Neutrophil (primary cell): ENCODE data around the gene PKHD1.

Experiments
- H3K27ac ChIP-seq: fragments of 200-600 bp; sonication (generic); 2 replicates; pipeline ENCODE4 v1.5.1; 2016; ENCODE audit warnings: mild to moderate bottlenecking, moderate library complexity
- H3K27me3 ChIP-seq: fragments of 200-600 bp; sonication (generic); 2 replicates; pipeline ENCODE4 v1.6.0; 2016; ENCODE audit warnings: mild to moderate bottlenecking
- H3K36me3 ChIP-seq: fragments of 200-600 bp; sonication (generic); 2 replicates; pipeline ENCODE4 v1.5.1; 2017
- H3K4me1 ChIP-seq, 2 experiments: fragments of 200-600 bp in 1 of 2; sonication (generic) in 1 of 2; 1 replicate in 1 of 2; 2 replicates in 1 of 2; pipeline versions ENCODE4 v1.5.1 to v1.6.1; 2013 to 2016; ENCODE audit warnings: low read depth in 1 of 2, low read length in 1 of 2, mild to moderate bottlenecking in 1 of 2, moderate library complexity in 1 of 2; ENCODE audit not compliant: control insufficient read depth in 1 of 2, insufficient read depth in 1 of 2
- H3K4me3 ChIP-seq, 2 experiments: fragments of 200-600 bp in 1 of 2; sonication (generic) in 1 of 2; 1 replicate in 1 of 2; 2 replicates in 1 of 2; pipeline ENCODE4 v1.5.1; 2013 to 2016; ENCODE audit warnings: low read depth in 1 of 2, low read length in 1 of 2, mild to moderate bottlenecking in 1 of 2, moderate library complexity in 1 of 2
- H3K9me3 ChIP-seq: fragments of 200-600 bp; sonication (generic); 2 replicates; pipeline ENCODE4 v1.5.1; 2016
- CTCF ChIP-seq: fragments of 200-600 bp; sonication (generic); IDR thresholded peaks from 2 replicates; pipeline ENCODE4 v1.5.1; 2016; ENCODE audit warnings: antibody characterized with exemption

Gene PKHD1

GRCh38 chr6:51594981-51595380 is 492.4 kb downstream of the PKHD1 start:
- H3K36me3 ChIP-seq, result no peaks in the 10 kb centered on the region
- no peak overlapping the region for H3K4me3 ChIP-seq
- no peak overlapping the region for H3K27ac ChIP-seq
- H3K9me3 ChIP-seq, result no peaks in the 10 kb centered on the region
- no peaks in the 10 kb centered on the region for H3K27me3 ChIP-seq
- no peak for TF ChIP-seq CTCF
- H3K4me1 ChIP-seq, result no peaks in the 10 kb centered on the region

DNA sequence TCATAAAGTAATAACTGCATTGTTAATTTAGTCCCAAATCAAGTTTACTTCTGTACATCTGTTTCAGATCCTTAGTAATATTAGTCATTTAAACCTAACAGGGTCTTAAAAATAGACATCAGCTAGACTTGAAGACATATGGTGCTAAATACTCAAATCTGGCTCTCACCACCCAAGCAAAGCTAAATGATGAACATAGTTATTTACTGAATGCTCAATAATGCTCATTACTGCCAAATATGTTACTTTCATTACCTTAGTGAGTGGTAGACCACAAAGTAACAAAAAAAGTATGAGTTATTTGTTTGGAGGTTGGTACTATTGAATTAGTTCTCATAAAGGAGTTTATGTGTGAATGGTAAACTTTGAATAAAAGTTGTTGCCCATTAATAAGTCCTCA is 502.1 kb downstream of the PKHD1 start:
- no peaks in the 10 kb centered on the region for H3K27me3 ChIP-seq
- no peak overlapping the region for H3K27ac ChIP-seq
- H3K36me3 ChIP-seq, result no peaks in the 10 kb centered on the region
- no peak overlapping the region for H3K4me3 ChIP-seq
- no peak for TF ChIP-seq CTCF
- no peaks in the 10 kb centered on the region for H3K4me1 ChIP-seq
- H3K9me3 ChIP-seq, result no peaks in the 10 kb centered on the region

DNA sequence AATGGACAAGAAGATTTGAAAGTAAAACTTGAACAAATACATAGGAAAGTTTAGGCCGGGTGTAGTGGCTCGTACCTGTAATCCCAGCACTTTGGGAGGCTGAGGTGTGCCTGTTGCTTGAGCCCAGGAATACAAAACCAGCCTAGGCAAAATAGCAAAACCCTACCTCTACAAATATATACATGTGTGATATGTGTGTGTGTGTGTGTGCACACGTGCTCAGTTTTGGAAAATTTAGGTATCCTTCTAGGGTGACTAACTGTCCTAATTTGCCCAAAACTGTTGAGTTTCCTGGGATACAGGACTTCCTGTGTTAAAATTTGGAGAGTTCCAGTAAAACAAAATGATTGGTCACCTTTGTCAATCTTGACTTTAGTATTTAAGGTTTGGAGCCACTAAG is 503.2 kb downstream of the PKHD1 start:
- H3K36me3 ChIP-seq, result no peaks in the 10 kb centered on the region
- no peaks in the 10 kb centered on the region for H3K4me1 ChIP-seq
- no peak for TF ChIP-seq CTCF
- H3K9me3 ChIP-seq, result no peaks in the 10 kb centered on the region
- no peak overlapping the region for H3K4me3 ChIP-seq
- H3K27me3 ChIP-seq, result no peaks in the 10 kb centered on the region
- H3K27ac ChIP-seq, result no peak overlapping the region

- H3K4me3 ChIP-seq, result no peak overlapping the region
- no peaks in the 10 kb centered on the region for H3K4me1 ChIP-seq
- no peaks in the 10 kb centered on the region for H3K9me3 ChIP-seq
- no peaks in the 10 kb centered on the region for H3K27me3 ChIP-seq
- no peak overlapping the region for H3K27ac ChIP-seq
- TF ChIP-seq CTCF, result no peak
- H3K36me3 ChIP-seq, result no peaks in the 10 kb centered on the region
These were observed 508.4 kb downstream of the PKHD1 start for GRCh38 chr6:51578994-51579393.

GRCh38 chr6:51578362-51578761 is 509.1 kb downstream of the PKHD1 start:
- no peak for TF ChIP-seq CTCF
- Histone ChIP-seq H3K4me1 (no peaks in the 10 kb centered on the region), H3K27me3 (no peaks in the 10 kb centered on the region)

DNA sequence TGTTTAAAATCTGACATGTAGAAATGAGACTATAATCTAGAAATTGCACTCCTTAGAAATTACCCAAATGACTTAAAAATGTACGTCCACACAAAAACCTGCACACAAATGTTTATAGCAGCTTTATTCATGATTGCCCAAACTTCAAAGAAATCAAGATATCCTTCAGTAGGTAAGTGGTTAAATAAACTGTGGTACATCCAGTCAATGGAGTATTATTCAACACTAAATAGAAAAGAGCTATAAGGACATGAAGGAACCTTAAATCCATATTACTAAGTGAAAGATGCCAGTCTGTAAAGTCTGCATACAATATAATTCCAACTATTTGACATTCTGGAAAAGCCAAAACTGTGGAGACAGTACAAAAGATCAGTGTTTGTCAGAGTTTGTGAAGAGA is 513.4 kb downstream of the PKHD1 start:
- H3K4me3 ChIP-seq, result no peak overlapping the region
- H3K27me3 ChIP-seq, result no peaks in the 10 kb centered on the region
- no peak for TF ChIP-seq CTCF
- no peak overlapping the region for H3K27ac ChIP-seq
- H3K4me1 ChIP-seq, result no peaks in the 10 kb centered on the region
- no peaks in the 10 kb centered on the region for H3K9me3 ChIP-seq
- no peaks in the 10 kb centered on the region for H3K36me3 ChIP-seq

More at GRCh38 chr6:51578362-51578761, 509.1 kb downstream of the PKHD1 start:
- Histone ChIP-seq H3K9me3 (no peaks in the 10 kb centered on the region), H3K4me3 (no peak overlapping the region), H3K27ac (no peak overlapping the region), H3K36me3 (no peaks in the 10 kb centered on the region)
